A673 (cell line): ENCODE results near the gene RFX2. TPM values are rescaled to one million over a fixed set of nuclear protein-coding genes. Genes with fewer than 3 reads are reported as not detected.

Experiments
- BruUV-seq: library from RNA; stranded (reverse); fragments of 400-500 nt; replicated peaks from 2 replicates; lab custom pipeline; 2021; lab: Mats Ljungman, UMichigan
- CTCF ChIA-PET: fragments of 300-600 bp; sonication (Branson Sonifier 250); formaldehyde crosslinking; loops from one replicate; lab custom pipeline; 2022; ENCODE audit warnings: antibody characterized with exemption; lab: Charles Lee
- POLR2A ChIA-PET: fragments of 300-600 bp; sonication (Branson Sonifier 250); formaldehyde crosslinking; loops from one replicate; lab custom pipeline; 2022; ENCODE audit warnings: antibody characterized with exemption; ENCODE audit not compliant: low non-redundant PET; lab: Charles Lee
- DNase-seq: peaks from one replicate; pipeline ENCODE4 v3.0.0-alpha.2; 2015; ENCODE audit warnings: low spot score
- H3K27ac ChIP-seq: fragments of 200-600 bp; sonication (generic); 2 replicates; pipeline ENCODE4 v1.5.1; 2016; ENCODE audit warnings: mixed run types, low read depth, mild to moderate bottlenecking, mixed read lengths, antibody characterized with exemption, low read length; ENCODE audit not compliant: poor library complexity, severe bottlenecking
- H3K27me3 ChIP-seq: fragments of 200-600 bp; sonication (generic); replicated peaks from 2 replicates; pipeline ENCODE4 v1.6.1; 2017; ENCODE audit warnings: mixed run types, low read depth, mild to moderate bottlenecking, mixed read lengths, antibody characterized with exemption, low read length; ENCODE audit not compliant: insufficient read depth, poor library complexity
- H3K36me3 ChIP-seq: fragments of 200-600 bp; sonication (generic); 2 replicates; pipeline ENCODE4 v1.6.1; 2016; ENCODE audit warnings: mixed run types, mild to moderate bottlenecking, mixed read lengths, antibody characterized with exemption, low read length; ENCODE audit not compliant: insufficient read depth, poor library complexity, severe bottlenecking
- H3K4me1 ChIP-seq: fragments of 200-600 bp; sonication (generic); 2 replicates; pipeline ENCODE4 v1.6.1; 2017; ENCODE audit warnings: mixed run types, mild to moderate bottlenecking, mixed read lengths, antibody characterized with exemption, low read length; ENCODE audit not compliant: insufficient read depth, poor library complexity, severe bottlenecking
- H3K4me3 ChIP-seq: fragments of 200-600 bp; sonication (generic); 2 replicates; pipeline ENCODE4 v1.5.1; 2016; ENCODE audit warnings: low read depth, mixed run types, mild to moderate bottlenecking, mixed read lengths, low read length; ENCODE audit not compliant: poor library complexity, severe bottlenecking
- H3K9me3 ChIP-seq: fragments of 200-600 bp; sonication (generic); 2 replicates; pipeline ENCODE4 v1.6.1; 2016; ENCODE audit warnings: mixed run types, low read depth, mild to moderate bottlenecking, mixed read lengths, antibody characterized with exemption, low read length; ENCODE audit not compliant: poor library complexity, severe bottlenecking
- CTCF ChIP-seq: fragments of 300-800, 200-600 bp; sonication (generic); conservative IDR thresholded peaks from 2 replicates; pipeline ENCODE4 v1.5.1; 2017; ENCODE audit warnings: low read depth, mild to moderate bottlenecking, antibody characterized with exemption, low read length, moderate library complexity, mixed read lengths
- EZH2 ChIP-seq: fragments of 200-600 bp; sonication (generic); IDR thresholded peaks from 2 replicates; pipeline ENCODE4 v1.6.1; 2017; ENCODE audit warnings: borderline replicate concordance, low read depth, mild to moderate bottlenecking, mixed read lengths, antibody characterized with exemption, low read length; ENCODE audit not compliant: poor library complexity, severe bottlenecking
- intact Hi-C: fragments of 100-400 bp; cut with micrococcal nuclease; formaldehyde crosslinking; loops from one replicate; pipeline ENCODE4 v1.10.0; 2022; ENCODE audit not compliant: unreplicated experiment
- total RNA-seq: library from RNA; stranded (reverse); gene quantifications from 2 replicates; pipeline ENCODE4 v1.2.3, GENCODE V29; 2021

RFX2 gene
- total RNA-seq, 1 experiment from 2014 or later: 11.7 TPM

- peaks cover 20% of the 10 kb centered on the region for H3K4me1 ChIP-seq
- H3K27me3 ChIP-seq: no peaks in the 10 kb centered on the region
- intact Hi-C loops: no loop called here
- BruUV-seq: no TSS peak
- no peak overlapping the region for H3K27ac ChIP-seq
- H3K4me3 ChIP-seq: no peak overlapping the region
- CTCF ChIA-PET: no interaction called here
- POLR2A ChIA-PET: no interaction called here
- H3K9me3 ChIP-seq: no peaks in the 10 kb centered on the region
- TF ChIP-seq CTCF (no peak), EZH2 (no peak)
- no peak for DNase-seq
- no peaks in the 10 kb centered on the region for H3K36me3 ChIP-seq
Observed at GRCh38 chr19:6095760-6096159, 14.5 kb downstream of the RFX2 start.

- TF ChIP-seq CTCF: no peak
- no peak for TF ChIP-seq EZH2
- H3K27me3 ChIP-seq: no peaks in the 10 kb centered on the region
- H3K36me3 ChIP-seq: no peaks in the 10 kb centered on the region
- no peaks in the 10 kb centered on the region for H3K9me3 ChIP-seq
- BruUV-seq: no TSS peak
- peak; percentile 56 for DNase-seq
- CTCF ChIA-PET: interaction anchor here (0.6 kb wide), 1 partner anchor 105 kb away, joined by 5 read pairs; no protein-coding TSS in a partner anchor
- POLR2A ChIA-PET: no interaction called here
- H3K4me3 ChIP-seq: no peak overlapping the region
- peak overlapping the region; percentile 31 for H3K27ac ChIP-seq
- peaks cover 23% of the 10 kb centered on the region for H3K4me1 ChIP-seq
- intact Hi-C loops: no loop called here
Observed at GRCh38 chr19:6092329-6093286, 17.7 kb downstream of the RFX2 start.

- no peak overlapping the region for H3K4me3 ChIP-seq
- TF ChIP-seq EZH2 (no peak), CTCF (no peak)
- peak overlapping the region; percentile 31 for H3K27ac ChIP-seq
- H3K9me3 ChIP-seq: no peaks in the 10 kb centered on the region
- no peaks in the 10 kb centered on the region for H3K27me3 ChIP-seq
- ChIA-PET CTCF (interaction anchor here (0.6 kb wide), 1 partner anchor 104 kb away, joined by 5 read pairs; no protein-coding TSS in a partner anchor), POLR2A (no interaction called here)
- intact Hi-C loops: no loop called here
- no peaks in the 10 kb centered on the region for H3K36me3 ChIP-seq
- no TSS peak for BruUV-seq
- no peak for DNase-seq
- peaks cover 30% of the 10 kb centered on the region for H3K4me1 ChIP-seq
Observed at GRCh38 chr19:6091771-6092291, 18.5 kb downstream of the RFX2 start.
